GM19468 (cell line): ENCODE measurements around the gene RNU2-63P.
"Not testable (repeated sequence)": the region's sequence is repeated elsewhere in the genome, so short reads cannot be mapped to it uniquely, and the experiment has no call there.

ENCODE experiments used
- ATAC-seq: cut with Tn5 transposase; IDR thresholded peaks from one replicate; pipeline ENCODE4 v1.9.1; 2021; ENCODE audit warnings: mild to moderate bottlenecking, moderate library complexity, moderate number of reproducible peaks; ENCODE audit not compliant: unreplicated experiment; ENCODE audit errors: extremely low read depth

Gene RNU2-63P

GRCh38 chr2:88032070-88032702, 15.8 kb upstream of the RNU2-63P start:
- ATAC-seq, result no peak

DNA sequence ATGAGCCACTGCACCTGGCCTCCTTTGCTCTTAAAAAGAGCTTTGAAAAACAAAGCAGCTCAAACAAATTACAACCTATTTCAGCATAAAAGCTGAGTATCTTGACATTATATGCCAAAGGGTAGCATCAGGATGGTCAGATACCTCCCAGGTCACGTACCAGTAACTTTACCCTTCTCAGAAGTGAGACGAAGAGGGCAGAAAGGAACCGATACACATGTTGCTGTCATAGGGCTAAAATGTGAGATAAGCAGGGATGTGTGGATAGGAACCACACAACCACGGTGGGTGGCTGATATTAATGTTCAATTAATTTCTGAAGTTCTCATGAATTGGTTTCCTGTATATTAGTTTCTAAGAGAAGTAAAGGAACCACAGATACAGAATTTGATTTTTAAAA, 12.6 kb upstream of the RNU2-63P start:
- no peak for ATAC-seq

DNA sequence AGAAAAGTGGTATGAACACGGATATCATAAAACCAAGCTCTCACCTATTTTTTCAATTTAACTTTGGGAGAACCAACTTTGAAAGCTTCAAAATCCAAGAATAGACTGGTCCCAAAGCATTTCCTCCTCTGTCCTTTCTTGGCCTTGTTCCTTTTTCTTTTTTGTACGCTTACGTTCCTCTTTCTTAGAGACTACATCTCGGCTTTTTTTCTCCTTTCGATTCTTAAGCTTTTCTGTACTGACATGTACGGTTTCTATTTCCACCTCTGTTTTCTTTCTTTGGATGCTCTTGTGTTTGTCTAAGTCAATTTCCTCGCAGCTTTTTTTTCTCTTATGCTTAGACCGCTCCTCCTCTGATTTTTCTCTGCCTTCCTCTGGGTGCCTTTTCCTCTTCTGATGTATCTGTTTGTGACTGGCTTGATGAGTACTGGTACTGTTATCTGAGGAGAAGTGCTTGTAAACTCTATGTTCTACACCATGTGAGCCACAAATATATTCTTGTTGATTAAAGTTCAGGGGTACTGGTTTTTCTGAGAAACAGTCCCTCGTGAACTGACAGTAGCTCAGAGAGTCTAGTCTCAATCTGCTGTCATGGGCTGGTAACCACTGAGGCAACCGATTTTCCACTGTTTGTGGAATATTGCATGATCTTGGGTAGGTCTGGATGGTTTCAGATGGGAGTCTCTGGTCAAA, 11.5 kb upstream of the RNU2-63P start:
- no peak for ATAC-seq

- ATAC-seq, result no peak
Observed at GRCh38 chr2:88024509-88024908, 8.2 kb upstream of the RNU2-63P start.

GRCh38 chr2:88022669-88022921, 6.2 kb upstream of the RNU2-63P start:
- ATAC-seq, result no peak

DNA sequence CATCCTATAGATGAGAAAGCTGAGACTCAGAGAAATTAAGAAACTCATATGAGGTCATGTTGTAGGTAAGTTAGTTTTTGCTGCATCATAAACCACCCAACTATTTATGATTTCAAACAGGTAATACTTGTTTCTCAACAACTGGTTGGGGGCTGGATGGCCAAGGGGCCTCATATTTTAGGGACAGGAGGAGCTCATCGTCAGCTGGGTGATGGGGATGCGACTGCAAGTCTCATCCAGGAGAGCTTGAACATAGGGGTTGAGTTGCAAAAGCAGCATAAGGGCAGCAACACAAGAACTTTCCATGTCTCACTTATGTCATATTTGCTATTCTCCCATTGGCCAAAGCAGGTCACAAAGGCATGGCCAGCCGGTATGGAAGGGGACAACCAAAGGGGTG, 3.6 kb upstream of the RNU2-63P start:
- no peak for ATAC-seq

- ATAC-seq, result no peak
Observed at GRCh38 chr2:88018909-88019308, 2.6 kb upstream of the RNU2-63P start.

- not testable (repeated sequence) for ATAC-seq
Observed at GRCh38 chr2:88018077-88018805, 1.9 kb upstream of the RNU2-63P start.

GRCh38 chr2:88017780-88018038, 1.4 kb upstream of the RNU2-63P start:
- ATAC-seq, result not testable (repeated sequence)

- ATAC-seq, result peak; percentile 9
Observed at GRCh38 chr2:88016960-88017779, 823 bp upstream of the RNU2-63P start.

GRCh38 chr2:88011011-88011410, 5.3 kb downstream of the RNU2-63P start:
- ATAC-seq, result no peak

GRCh38 chr2:88010136-88010535, 6.2 kb downstream of the RNU2-63P start:
- no peak for ATAC-seq

DNA sequence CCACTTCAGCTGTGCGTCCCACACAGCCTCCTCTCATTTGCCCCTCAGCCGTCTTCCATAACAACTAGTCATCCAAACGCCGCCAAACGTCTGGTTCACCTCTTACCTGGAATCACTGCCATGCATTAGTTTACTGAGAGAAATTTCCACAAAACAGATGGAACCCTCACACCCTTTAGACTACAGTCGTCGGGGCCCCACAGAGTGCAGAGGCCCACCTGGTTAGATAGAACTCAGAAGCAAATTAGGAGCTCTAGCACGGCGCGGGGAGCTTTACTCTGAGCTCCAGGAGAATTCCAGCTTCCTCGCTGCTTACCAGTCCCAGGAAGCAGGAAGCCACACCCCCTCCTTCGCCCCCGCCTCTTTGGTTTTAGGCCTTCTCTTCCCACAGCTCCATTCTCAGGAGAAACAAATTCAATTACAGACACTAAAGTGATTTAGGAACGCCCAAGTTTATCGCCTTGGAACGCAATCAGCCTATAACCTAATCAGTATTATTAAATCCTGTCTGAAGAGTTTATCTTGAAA, 9.4 kb downstream of the RNU2-63P start:
- ATAC-seq, result no peak

GRCh38 chr2:88005776-88006175, 10.6 kb downstream of the RNU2-63P start:
- no peak for ATAC-seq

- ATAC-seq, result no peak
Observed at GRCh38 chr2:88003074-88003755, 13.1 kb downstream of the RNU2-63P start.

DNA sequence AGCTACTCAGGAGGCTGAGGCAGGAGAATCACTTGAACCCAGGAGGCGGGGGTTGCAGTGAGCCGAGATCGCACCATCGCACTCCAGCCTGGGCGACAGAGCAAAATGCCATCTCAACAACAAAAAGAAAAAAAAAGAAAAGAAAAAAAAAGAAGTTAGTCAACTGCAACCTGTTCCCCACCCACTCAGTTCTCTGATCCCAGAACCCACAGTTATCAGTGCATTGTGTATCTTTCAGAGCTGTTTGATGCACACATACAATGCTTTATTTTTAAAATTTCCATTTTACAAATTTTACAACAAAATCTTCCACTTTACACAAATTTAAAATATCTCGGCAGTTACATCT, 14.0 kb downstream of the RNU2-63P start:
- ATAC-seq, result no peak

DNA sequence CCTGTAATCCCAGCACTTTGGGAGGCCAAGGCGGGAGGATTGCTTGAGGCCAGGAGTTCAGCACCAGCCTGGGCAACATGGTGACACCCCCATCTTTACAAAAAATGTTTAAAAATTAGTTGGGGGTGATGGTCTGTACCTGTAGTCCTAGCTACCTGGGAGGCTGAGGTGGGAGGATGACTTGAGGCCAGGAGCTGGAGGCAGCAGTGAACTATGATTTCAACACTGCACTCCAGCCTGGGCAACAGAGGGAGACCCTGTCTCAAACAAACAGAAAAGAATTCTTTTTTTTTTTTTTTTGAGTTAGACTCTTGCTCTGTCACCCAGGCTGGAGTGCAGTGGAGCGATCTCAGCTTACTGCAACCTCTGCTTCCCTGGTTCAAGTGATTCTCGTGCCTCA, 15.9 kb downstream of the RNU2-63P start:
- ATAC-seq, result not testable (repeated sequence)

DNA sequence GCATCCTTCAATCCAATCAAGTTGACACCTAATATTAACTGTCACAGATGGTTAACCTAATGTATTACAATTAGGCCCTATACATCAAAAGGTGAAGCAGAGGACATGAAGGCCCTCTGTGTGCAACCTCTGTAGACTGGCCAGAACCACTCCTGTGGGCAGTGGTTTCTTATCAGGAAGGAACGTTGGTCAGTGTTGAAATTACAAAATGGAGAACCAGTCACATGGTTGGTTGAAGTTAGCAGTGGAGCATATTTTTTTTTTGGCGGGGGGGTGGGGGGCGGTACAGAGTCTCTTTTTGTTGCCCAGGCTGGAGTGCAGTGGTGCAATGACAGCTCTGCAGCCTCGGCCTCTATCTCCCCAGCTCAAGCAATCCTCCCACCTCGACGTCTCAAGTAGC, 19.8 kb downstream of the RNU2-63P start:
- ATAC-seq, result no peak

DNA sequence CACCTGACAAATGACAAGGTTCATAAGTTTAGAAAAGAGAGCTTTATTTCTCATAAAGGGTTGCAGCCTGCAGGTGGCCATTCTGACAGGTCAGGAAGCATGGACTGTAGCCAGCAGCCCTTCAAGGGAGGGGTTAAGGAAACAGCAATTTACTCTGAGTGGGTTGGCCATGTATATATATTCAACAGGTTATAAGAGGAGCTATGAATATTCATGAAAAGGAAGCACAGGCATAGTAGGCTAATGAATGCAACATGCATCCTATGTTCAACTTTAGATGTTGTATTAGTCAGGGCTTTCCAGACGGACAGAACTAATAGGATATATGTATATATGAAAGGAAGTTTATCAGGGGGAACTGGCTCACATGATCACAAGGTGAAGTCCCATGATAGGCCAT, 20.6 kb downstream of the RNU2-63P start:
- ATAC-seq, result no peak

GRCh38 chr2:87994304-87994850, 22.0 kb downstream of the RNU2-63P start:
- not testable (repeated sequence) for ATAC-seq
